ENCODE results near the gene RAB40C.

GRCh38 chr16:563072-563644, 26.7 kb upstream of the RAB40C start:
- TF ChIP-seq POLR2A (IDR thresholded peaks at IDR 0.05) = no peak
- TF ChIP-seq CTCF (IDR thresholded peaks at IDR 0.05) = no peak
